ENCODE measurements around the gene KCNMB1.

KCNMB1 gene

GRCh38 chr5:170333161-170333910 is 55.8 kb downstream of the KCNMB1 start:
- no peaks in the 10 kb centered on the region for H3K27me3 Mint-ChIP-seq
- H3K4me3 Mint-ChIP-seq: peak overlapping the region; percentile 64
- no peak overlapping the region for H3K27ac Mint-ChIP-seq

GRCh38 chr5:170332058-170332457 is 57.1 kb downstream of the KCNMB1 start:
- Mint-ChIP-seq H3K27ac (no peak overlapping the region), H3K27me3 (no peaks in the 10 kb centered on the region), H3K9me3 (no peaks in the 10 kb centered on the region), H3K4me1 (ENCODE audit: low read depth) (peaks cover 17% of the 10 kb centered on the region), H3K4me3 (no peak overlapping the region), H3K36me3 (ENCODE audit: low read depth) (no peaks in the 10 kb centered on the region)
- no peak for DNase-seq

More at GRCh38 chr5:170333161-170333910, 55.8 kb downstream of the KCNMB1 start:
- peak; percentile 68 for DNase-seq
- peaks cover 29% of the 10 kb centered on the region for H3K4me1 Mint-ChIP-seq (ENCODE audit: low read depth)
- H3K9me3 Mint-ChIP-seq: no peaks in the 10 kb centered on the region
- no peaks in the 10 kb centered on the region for H3K36me3 Mint-ChIP-seq (ENCODE audit: low read depth)

GRCh38 chr5:170330568-170331054 is 58.6 kb downstream of the KCNMB1 start:
- Mint-ChIP-seq H3K27ac (no peak overlapping the region), H3K36me3 (ENCODE audit: low read depth) (no peaks in the 10 kb centered on the region), H3K4me1 (ENCODE audit: low read depth) (peaks cover 6% of the 10 kb centered on the region), H3K27me3 (no peaks in the 10 kb centered on the region), H3K9me3 (no peaks in the 10 kb centered on the region), H3K4me3 (no peak overlapping the region)
- peak; percentile 65 for DNase-seq

GRCh38 chr5:170329524-170329923 is 59.6 kb downstream of the KCNMB1 start:
- no peaks in the 10 kb centered on the region for H3K36me3 Mint-ChIP-seq (ENCODE audit: low read depth)
- no peak overlapping the region for H3K4me3 Mint-ChIP-seq
- DNase-seq: no peak
- H3K4me1 Mint-ChIP-seq (ENCODE audit: low read depth): peaks cover 5% of the 10 kb centered on the region
- no peaks in the 10 kb centered on the region for H3K27me3 Mint-ChIP-seq
- H3K27ac Mint-ChIP-seq: no peak overlapping the region
- H3K9me3 Mint-ChIP-seq: no peaks in the 10 kb centered on the region

GRCh38 chr5:170327829-170328228 is 61.3 kb downstream of the KCNMB1 start:
- DNase-seq: no peak
- Mint-ChIP-seq H3K27me3 (no peaks in the 10 kb centered on the region), H3K27ac (no peak overlapping the region), H3K9me3 (no peaks in the 10 kb centered on the region), H3K4me3 (no peak overlapping the region), H3K4me1 (ENCODE audit: low read depth) (peaks cover 5% of the 10 kb centered on the region), H3K36me3 (ENCODE audit: low read depth) (no peaks in the 10 kb centered on the region)

- H3K27ac Mint-ChIP-seq: no peak overlapping the region
- no peak for DNase-seq
- H3K27me3 Mint-ChIP-seq: no peaks in the 10 kb centered on the region
- peaks cover 5% of the 10 kb centered on the region for H3K4me1 Mint-ChIP-seq (ENCODE audit: low read depth)
- no peaks in the 10 kb centered on the region for H3K36me3 Mint-ChIP-seq (ENCODE audit: low read depth)
- no peak overlapping the region for H3K4me3 Mint-ChIP-seq
- no peaks in the 10 kb centered on the region for H3K9me3 Mint-ChIP-seq
Observed at GRCh38 chr5:170327168-170327567, 62.0 kb downstream of the KCNMB1 start.

Data from activated T-cell treated with anti-CD3 and anti-CD28 coated beads, Interleukin-2, amount 50 U/mL, for 24 hours (primary cell).